Neural cell (in vitro differentiated cells): Measurements from ENCODE around the gene NOM1. TPM values are rescaled to one million over a fixed set of nuclear protein-coding genes. Genes with fewer than 3 reads are reported as not detected.
"Not testable (repeated sequence)": the region's sequence is repeated elsewhere in the genome, so short reads cannot be mapped to it uniquely, and the experiment has no call there.

Experiments used
- H2AFZ ChIP-seq: fragments of 200-600, 300-800 bp; sonication (generic), shearing (Covaris generic); 2 replicates; pipeline ENCODE4 v1.6.0; 2014; ENCODE audit warnings: low read depth, mild to moderate bottlenecking, antibody characterized with exemption, low read length, moderate library complexity
- H3F3A ChIP-seq: fragments of 200-600 bp; shearing (Covaris generic); 2 replicates; pipeline ENCODE4 v1.6.1; 2016; ENCODE audit warnings: mild to moderate bottlenecking, moderate library complexity, mixed read lengths, antibody characterized with exemption, low read length; ENCODE audit not compliant: insufficient read depth, poor library complexity, severe bottlenecking
- H3K27ac ChIP-seq: fragments of 200-600, 300-800 bp; sonication (generic), shearing (Covaris generic); 2 replicates; pipeline ENCODE4 v1.5.1; 2014; ENCODE audit warnings: mild to moderate bottlenecking, low read length, moderate library complexity
- H3K27me3 ChIP-seq: fragments of 300-800, 200-600 bp; sonication (generic), shearing (Covaris generic); 2 replicates; pipeline ENCODE4 v1.6.0; 2014; ENCODE audit warnings: mild to moderate bottlenecking, low read depth, low read length, moderate library complexity; ENCODE audit not compliant: insufficient read depth
- H3K36me3 ChIP-seq: fragments of 300-800, 200-600 bp; sonication (generic), shearing (Covaris generic); 2 replicates; pipeline ENCODE4 v1.5.1; 2014; ENCODE audit warnings: mild to moderate bottlenecking, antibody characterized with exemption, low read length, moderate library complexity; ENCODE audit not compliant: insufficient read depth
- H3K4me2 ChIP-seq: fragments of 300-800, 200-600 bp; sonication (generic), shearing (Covaris generic); 2 replicates; pipeline ENCODE4 v1.6.0; 2014; ENCODE audit warnings: mild to moderate bottlenecking, low read length
- H3K4me3 ChIP-seq: fragments of 300-800, 200-600 bp; sonication (generic), shearing (Covaris generic); 2 replicates; pipeline ENCODE4 v1.5.1; 2014; ENCODE audit warnings: mild to moderate bottlenecking, low read length, moderate library complexity
- H3K79me2 ChIP-seq: fragments of 200-600 bp; shearing (Covaris generic); replicated peaks from 2 replicates; pipeline ENCODE4 v1.6.0; 2014; ENCODE audit warnings: mild to moderate bottlenecking, low read length, moderate library complexity; ENCODE audit not compliant: insufficient read depth
- H3K9ac ChIP-seq: fragments of 300-800, 200-600 bp; sonication (generic), shearing (Covaris generic); 2 replicates; pipeline ENCODE4 v1.6.1; 2016; ENCODE audit warnings: mild to moderate bottlenecking, low read length, mixed read lengths
- H3K9me2 ChIP-seq: fragments of 200-600 bp; shearing (Covaris generic); 2 replicates; pipeline ENCODE4 v1.6.1; 2016; ENCODE audit warnings: mild to moderate bottlenecking, low read length, mixed read lengths; ENCODE audit not compliant: insufficient read depth
- H3K9me3 ChIP-seq: fragments of 200-600, 300-800 bp; sonication (generic), shearing (Covaris generic); 2 replicates; pipeline ENCODE4 v1.6.1; 2016; ENCODE audit warnings: mild to moderate bottlenecking, mixed run types, low read length, moderate library complexity, mixed read lengths
- H4K20me1 ChIP-seq: fragments of 200-600 bp; shearing (Covaris generic); 2 replicates; pipeline ENCODE4 v1.6.1; 2016; ENCODE audit warnings: mild to moderate bottlenecking, mixed run types; ENCODE audit not compliant: insufficient read depth
- EP300 ChIP-seq: fragments of 450-650 bp; conservative IDR thresholded peaks from 2 replicates; pipeline ENCODE4 v1.6.1; 2014; ENCODE audit warnings: antibody characterized with exemption, mild to moderate bottlenecking, moderate library complexity; ENCODE audit not compliant: poor library complexity, severe bottlenecking
- EZH2 ChIP-seq: fragments of 200-600, 300-800 bp; shearing (Covaris generic), sonication (generic); IDR thresholded peaks from 2 replicates; pipeline ENCODE4 v1.6.1; 2014; ENCODE audit warnings: antibody characterized with exemption, low read length, borderline replicate concordance, mild to moderate bottlenecking; ENCODE audit not compliant: insufficient read depth, poor library complexity, severe bottlenecking
- MXI1 ChIP-seq: fragments of 450-650 bp; conservative IDR thresholded peaks from 2 replicates; pipeline ENCODE4 v1.6.1; 2014; ENCODE audit warnings: antibody characterized with exemption, mild to moderate bottlenecking; ENCODE audit not compliant: poor library complexity, severe bottlenecking
- POLR2AphosphoS5 ChIP-seq: IDR thresholded peaks from 2 replicates; pipeline ENCODE4 v1.6.1; 2012
- RAD21 ChIP-seq: fragments of 450-650 bp; conservative IDR thresholded peaks from 2 replicates; pipeline ENCODE4 v1.6.1; 2014; ENCODE audit warnings: antibody characterized with exemption, mild to moderate bottlenecking, moderate library complexity
- REST ChIP-seq: IDR thresholded peaks from 2 replicates; pipeline ENCODE4 v1.6.1; 2012; ENCODE audit warnings: borderline replicate concordance
- SMC3 ChIP-seq: fragments of 450-650 bp; conservative IDR thresholded peaks from 2 replicates; pipeline ENCODE4 v1.6.1; 2014; ENCODE audit warnings: antibody characterized with exemption, mild to moderate bottlenecking, moderate library complexity; ENCODE audit not compliant: poor library complexity
- TAF1 ChIP-seq: IDR thresholded peaks from 2 replicates; pipeline ENCODE4 v1.6.1; 2012; ENCODE audit warnings: low read depth
- polyA minus RNA-seq: library from RNA; depleted of rRNA, polyadenylated mRNA; stranded (reverse); fragments of >200 nt; gene quantifications from 2 replicates; pipeline ENCODE4 v1.2.3, GENCODE V29; 2014
- polyA plus RNA-seq: library from polyadenylated mRNA; depleted of rRNA; stranded (reverse); fragments of >200 nt; gene quantifications from 2 replicates; pipeline ENCODE4 v1.2.3, GENCODE V29; 2014
- TF ChIP-seq, protein P1 (sequence below): fragments of 450-650 bp; IDR thresholded peaks from 2 replicates; pipeline ENCODE4 v1.5.1; 2014; ENCODE audit warnings: antibody characterized with exemption, mild to moderate bottlenecking, moderate library complexity; ENCODE audit not compliant: poor library complexity, severe bottlenecking

Gene NOM1, protein sequence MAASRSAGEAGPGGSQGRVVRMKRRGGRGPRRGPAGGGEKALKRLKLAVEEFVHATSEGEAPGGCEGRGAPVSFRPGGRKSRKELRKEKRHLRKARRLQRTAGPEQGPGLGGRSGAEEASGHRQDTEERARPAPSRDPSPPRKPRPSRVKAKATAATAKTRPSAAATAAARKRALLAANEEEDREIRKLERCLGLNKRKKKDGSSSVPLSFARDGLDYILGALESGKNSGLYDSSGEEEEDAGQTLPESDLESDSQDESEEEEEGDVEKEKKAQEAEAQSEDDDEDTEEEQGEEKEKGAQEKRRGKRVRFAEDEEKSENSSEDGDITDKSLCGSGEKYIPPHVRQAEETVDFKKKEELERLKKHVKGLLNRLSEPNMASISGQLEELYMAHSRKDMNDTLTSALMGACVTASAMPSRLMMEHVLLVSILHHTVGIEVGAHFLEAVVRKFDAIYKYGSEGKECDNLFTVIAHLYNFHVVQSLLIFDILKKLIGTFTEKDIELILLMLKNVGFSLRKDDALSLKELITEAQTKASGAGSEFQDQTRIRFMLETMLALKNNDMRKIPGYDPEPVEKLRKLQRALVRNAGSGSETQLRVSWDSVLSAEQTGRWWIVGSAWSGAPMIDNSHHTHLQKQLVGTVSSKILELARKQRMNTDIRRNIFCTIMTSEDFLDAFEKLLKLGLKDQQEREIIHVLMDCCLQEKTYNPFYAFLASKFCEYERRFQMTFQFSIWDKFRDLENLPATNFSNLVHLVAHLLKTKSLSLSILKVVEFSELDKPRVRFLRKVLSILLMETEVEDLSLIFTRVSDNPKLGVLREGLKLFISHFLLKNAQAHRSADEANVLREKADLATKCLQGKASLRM
- polyA plus RNA-seq (12.7 and 22.5 TPM in 2 replicates), polyA minus RNA-seq (21.7 and 26.0 TPM in 2 replicates)

- Histone ChIP-seq H3K36me3 (no peaks in the 10 kb centered on the region), H2AFZ (peak within 1 kb of the TSS; percentile 65), H3K9me3 (no peaks in the 10 kb centered on the region), H3K9ac (peak within 1 kb of the TSS; percentile 65), H3K27me3 (no peaks in the 10 kb centered on the region), H4K20me1 (no peaks in the 10 kb centered on the region), H3K27ac (peak within 1 kb of the TSS; percentile 31), H3K9me2 (no peaks in the 10 kb centered on the region), H3K4me3 (peak within 1 kb of the TSS; percentile 99), H3K79me2 (peaks cover 19% of the 10 kb centered on the region), H3F3A (no peaks in the 10 kb centered on the region), H3K4me2 (peak within 1 kb of the TSS; percentile 71)
- peak; percentile 45 for TF ChIP-seq TAF1
- TF ChIP-seq EZH2, result no peak
- peak; percentile 79 for TF ChIP-seq POLR2AphosphoS5
- TF ChIP-seq RAD21, result peak; percentile 65
- TF ChIP-seq, protein P1, sequence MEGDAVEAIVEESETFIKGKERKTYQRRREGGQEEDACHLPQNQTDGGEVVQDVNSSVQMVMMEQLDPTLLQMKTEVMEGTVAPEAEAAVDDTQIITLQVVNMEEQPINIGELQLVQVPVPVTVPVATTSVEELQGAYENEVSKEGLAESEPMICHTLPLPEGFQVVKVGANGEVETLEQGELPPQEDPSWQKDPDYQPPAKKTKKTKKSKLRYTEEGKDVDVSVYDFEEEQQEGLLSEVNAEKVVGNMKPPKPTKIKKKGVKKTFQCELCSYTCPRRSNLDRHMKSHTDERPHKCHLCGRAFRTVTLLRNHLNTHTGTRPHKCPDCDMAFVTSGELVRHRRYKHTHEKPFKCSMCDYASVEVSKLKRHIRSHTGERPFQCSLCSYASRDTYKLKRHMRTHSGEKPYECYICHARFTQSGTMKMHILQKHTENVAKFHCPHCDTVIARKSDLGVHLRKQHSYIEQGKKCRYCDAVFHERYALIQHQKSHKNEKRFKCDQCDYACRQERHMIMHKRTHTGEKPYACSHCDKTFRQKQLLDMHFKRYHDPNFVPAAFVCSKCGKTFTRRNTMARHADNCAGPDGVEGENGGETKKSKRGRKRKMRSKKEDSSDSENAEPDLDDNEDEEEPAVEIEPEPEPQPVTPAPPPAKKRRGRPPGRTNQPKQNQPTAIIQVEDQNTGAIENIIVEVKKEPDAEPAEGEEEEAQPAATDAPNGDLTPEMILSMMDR, result peak; percentile 94
- peak; percentile 53 for TF ChIP-seq SMC3
- TF ChIP-seq MXI1, result peak; percentile 100
- TF ChIP-seq REST, result peak; percentile 41
- TF ChIP-seq EP300, result no peak
These were observed at the start of gene NOM1 for GRCh38 chr7:156949541-156950380. TSS of gene NOM1 (plus strand) at chr7:156949712. CDS start at chr7:156949738, 26 bp downstream.

- not testable (repeated sequence) for H3K4me3 ChIP-seq, H3K27me3 ChIP-seq, H3K79me2 ChIP-seq, H3K9me2 ChIP-seq, H3K4me2 ChIP-seq, H2AFZ ChIP-seq, H3K9me3 ChIP-seq, H3K9ac ChIP-seq, H3K27ac ChIP-seq, H4K20me1 ChIP-seq, H3K36me3 ChIP-seq, H3F3A ChIP-seq
These were observed 49.4 kb upstream of the NOM1 start for GRCh38 chr7:156900093-156900492.
